Retina (tissue), 1 donor: Measurements from ENCODE around the gene CEMIP2.
"Not testable (repeated sequence)": the region's sequence is repeated elsewhere in the genome, so short reads cannot be mapped to it uniquely, and the experiment has no call there.

Experiments used
- DNase-seq: peaks from one replicate; pipeline ENCODE4 v3.0.0-alpha.2; 2016

Gene CEMIP2

GRCh38 chr9:71709384-71709783 is 58.9 kb downstream of the CEMIP2 start:
- DNase-seq, result no peak

- DNase-seq, result no peak
These were observed 62.1 kb downstream of the CEMIP2 start for GRCh38 chr9:71706176-71706575.

- no peak for DNase-seq
These were observed 63.5 kb downstream of the CEMIP2 start for GRCh38 chr9:71704796-71705195.

- DNase-seq, result no peak
These were observed 65.0 kb downstream of the CEMIP2 start for GRCh38 chr9:71703172-71703872.

GRCh38 chr9:71697882-71698281 is 70.4 kb downstream of the CEMIP2 start:
- DNase-seq, result no peak

GRCh38 chr9:71694332-71694731 is 74.0 kb downstream of the CEMIP2 start:
- DNase-seq, result no peak

GRCh38 chr9:71693607-71694006 is 74.7 kb downstream of the CEMIP2 start:
- DNase-seq, result no peak

GRCh38 chr9:71692337-71692736 is 76.0 kb downstream of the CEMIP2 start:
- DNase-seq, result no peak

GRCh38 chr9:71691576-71691975 is 76.7 kb downstream of the CEMIP2 start:
- not testable (repeated sequence) for DNase-seq

- DNase-seq, result no peak
These were observed 77.5 kb downstream of the CEMIP2 start for GRCh38 chr9:71690689-71691435.

- DNase-seq, result no peak
These were observed 78.1 kb downstream of the CEMIP2 start for GRCh38 chr9:71690063-71690688.

GRCh38 chr9:71687676-71688075 is 80.6 kb downstream of the CEMIP2 start:
- DNase-seq, result no peak

GRCh38 chr9:71685988-71686387 is 82.3 kb downstream of the CEMIP2 start:
- no peak for DNase-seq

GRCh38 chr9:71685394-71685793 is 82.9 kb downstream of the CEMIP2 start:
- no peak for DNase-seq

- DNase-seq, result no peak
These were observed 83.7 kb downstream of the CEMIP2 start for GRCh38 chr9:71684566-71684965.

- peak; percentile 52 for DNase-seq
These were observed 84.6 kb downstream of the CEMIP2 start for GRCh38 chr9:71683598-71684235.

- no peak for DNase-seq
These were observed 86.5 kb downstream of the CEMIP2 start for GRCh38 chr9:71681708-71682272.

- no peak for DNase-seq
These were observed 87.1 kb downstream of the CEMIP2 start for GRCh38 chr9:71681104-71681707.

- DNase-seq, result no peak
These were observed 87.9 kb downstream of the CEMIP2 start for GRCh38 chr9:71680189-71680980.

GRCh38 chr9:71678999-71679398 is 89.3 kb downstream of the CEMIP2 start:
- DNase-seq, result no peak

- no peak for DNase-seq
These were observed 91.1 kb downstream of the CEMIP2 start for GRCh38 chr9:71677209-71677608.

GRCh38 chr9:71676460-71676859 is 91.9 kb downstream of the CEMIP2 start:
- DNase-seq, result no peak
